Mesothelial cell of epicardium (in vitro differentiated cells): ENCODE data around the gene STARD10. TPM values are rescaled to one million over a fixed set of nuclear protein-coding genes. Genes with fewer than 3 reads are reported as not detected.

ENCODE experiments used
- DNase-seq, 2 experiments: peaks; one replicate each; pipeline ENCODE4 v3.0.0; 2021; ENCODE audit warnings: low spot score in 2 of 2; ENCODE audit not compliant: unreplicated experiment in 2 of 2
- H3K27ac Mint-ChIP-seq: 2 replicates; pipeline ENCODE4 v1.8.0; 2021; ENCODE audit warnings: mixed read lengths
- H3K27me3 Mint-ChIP-seq: 2 replicates; pipeline ENCODE4 v1.8.0; 2021; ENCODE audit warnings: low read depth, mixed read lengths
- H3K36me3 Mint-ChIP-seq: 2 replicates; pipeline ENCODE4 v1.8.0; 2021; ENCODE audit warnings: mixed read lengths
- H3K4me1 Mint-ChIP-seq: 2 replicates; pipeline ENCODE4 v1.8.0; 2021; ENCODE audit warnings: mixed read lengths
- H3K4me3 Mint-ChIP-seq: 2 replicates; pipeline ENCODE4 v1.8.0; 2021; ENCODE audit warnings: mild to moderate bottlenecking, moderate library complexity, mixed read lengths
- H3K9me3 Mint-ChIP-seq: 2 replicates; pipeline ENCODE4 v1.8.0; 2021; ENCODE audit warnings: mixed read lengths
- CTCF ChIP-seq: fragments of 200-600 bp; sonication (generic); IDR thresholded peaks from one replicate; pipeline ENCODE4 v1.5.0; 2021; ENCODE audit warnings: antibody characterized with exemption; ENCODE audit not compliant: unreplicated experiment
- microRNA-seq: library from miRNA; unstranded; fragments of <30 nt; microRNA quantifications from one replicate; pipeline ENCODE4 v1.2.0, GENCODE V29; 2021; ENCODE audit warnings: inconsistent platforms, mixed read lengths
- total RNA-seq: library from RNA; stranded (reverse); gene quantifications from 3 replicates; pipeline ENCODE4 v1.2.1, GENCODE V29; 2021

STARD10 gene
- total RNA-seq, 1 donor from 2014 or later: 54.9 TPM

- Mint-ChIP-seq H3K9me3 (no peaks in the 10 kb centered on the region), H3K36me3 (peaks cover 38% of the 10 kb centered on the region), H3K27me3 (no peaks in the 10 kb centered on the region), H3K4me3 (no peak overlapping the region), H3K4me1 (peaks cover 33% of the 10 kb centered on the region), H3K27ac (peak overlapping the region; percentile 80)
- DNase-seq: no peak
- TF ChIP-seq CTCF: no peak
Measured at GRCh38 chr11:72704783-72705265, 89.0 kb downstream of the STARD10 start.

Small RNA genes within 50 kb of the gene (microRNA-seq; reads per million reads assigned to microRNA genes)
- not detected for gene MIR4692

Other genes starting within 250 kb of the STARD10 start
- 0.63 to 1.4 TPM (median 1.1 TPM) in 3 replicates for gene PDE2A, start 119.6 kb downstream of the STARD10 start, total RNA-seq
- gene ARAP1, start 41.6 kb downstream of the STARD10 start, total RNA-seq: 154 to 163 TPM (median 155 TPM) in 3 replicates
- 44.0 to 48.0 TPM (median 45.0 TPM) in 3 replicates for gene ATG16L2, start 20.4 kb upstream of the STARD10 start, total RNA-seq